Left renal pelvis (tissue), 4 donors: ENCODE data around the gene MEGF11. TPM values are rescaled to one million over a fixed set of nuclear protein-coding genes. Genes with fewer than 3 reads are reported as not detected.
A peak's percentile ranks its signal among the peaks of the same experiment; 100 is the strongest.

Experiments used
- DNase-seq, 4 donors: peaks; one replicate each; pipeline ENCODE4 v3.0.0-alpha.2; 2013; ENCODE audit warnings: low read depth in 4 of 4, low spot score in 3 of 4
- polyA plus RNA-seq, 4 donors: library from polyadenylated mRNA; unstranded; fragments of 120-200 nt; gene quantifications; one replicate each; pipeline ENCODE4 v1.2.1, GENCODE V29; 2013; ENCODE audit not compliant: insufficient read length in 4 of 4

The MEGF11 gene
- polyA plus RNA-seq, 4 donors, result 0.44 to 3.1 (median 2.2) TPM

GRCh38 chr15:65963358-65963757, 290.2 kb downstream of the MEGF11 start:
- no peak for DNase-seq

GRCh38 chr15:65962187-65962586, 291.4 kb downstream of the MEGF11 start:
- DNase-seq, result no peak

- no peak for DNase-seq
Observed at GRCh38 chr15:65960586-65960985, 293.0 kb downstream of the MEGF11 start.

- no peak for DNase-seq
Observed at GRCh38 chr15:65958835-65959234, 294.7 kb downstream of the MEGF11 start.

- DNase-seq, result no peak
Observed at GRCh38 chr15:65957451-65957850, 296.1 kb downstream of the MEGF11 start.

GRCh38 chr15:65956899-65957298, 296.7 kb downstream of the MEGF11 start:
- no peak for DNase-seq

- DNase-seq, result no peak
Observed at GRCh38 chr15:65956307-65956706, 297.2 kb downstream of the MEGF11 start.

GRCh38 chr15:65954289-65954741, 299.2 kb downstream of the MEGF11 start:
- DNase-seq, result no peak

GRCh38 chr15:65953622-65954021, 299.9 kb downstream of the MEGF11 start:
- no peak for DNase-seq

- peak in 3 of 4 donors; percentile 49 to 75 (median 64) for DNase-seq
Observed at GRCh38 chr15:65952391-65953053, 301.0 kb downstream of the MEGF11 start.

GRCh38 chr15:65951007-65951406, 302.5 kb downstream of the MEGF11 start:
- no peak for DNase-seq

- DNase-seq, result no peak
Observed at GRCh38 chr15:65949491-65949890, 304.1 kb downstream of the MEGF11 start.

- DNase-seq, result no peak
Observed at GRCh38 chr15:65949011-65949410, 304.5 kb downstream of the MEGF11 start.

GRCh38 chr15:65948383-65948782, 305.2 kb downstream of the MEGF11 start:
- DNase-seq, result no peak

GRCh38 chr15:65947041-65947440, 306.5 kb downstream of the MEGF11 start:
- no peak for DNase-seq

GRCh38 chr15:65945616-65946015, 307.9 kb downstream of the MEGF11 start:
- no peak for DNase-seq

GRCh38 chr15:65944404-65944803, 309.1 kb downstream of the MEGF11 start:
- DNase-seq, result no peak

- DNase-seq, result no peak
Observed at GRCh38 chr15:65942436-65942835, 311.1 kb downstream of the MEGF11 start.

- no peak for DNase-seq
Observed at GRCh38 chr15:65940618-65940909, 313.0 kb downstream of the MEGF11 start.

GRCh38 chr15:65939901-65940617, 313.5 kb downstream of the MEGF11 start:
- DNase-seq, result no peak

GRCh38 chr15:65938604-65939003, 314.9 kb downstream of the MEGF11 start:
- no peak for DNase-seq

- DNase-seq, result no peak
Observed at GRCh38 chr15:65937476-65937875, 316.1 kb downstream of the MEGF11 start.
